Neural progenitor cell (in vitro differentiated cells): ENCODE measurements around the gene FSTL5. TPM values are rescaled to one million over a fixed set of nuclear protein-coding genes. Genes with fewer than 3 reads are reported as not detected.

Experiments
- DNase-seq: peaks from one replicate; pipeline ENCODE4 v3.0.0-alpha.2; 2016; ENCODE audit warnings: low spot score
- H2AFZ ChIP-seq: fragments of 200-600 bp; sonication (generic); replicated peaks from 2 replicates; pipeline ENCODE4 v1.6.1; 2016; ENCODE audit warnings: antibody characterized with exemption
- H3F3A ChIP-seq: fragments of 200-600 bp; sonication (generic); 2 replicates; pipeline ENCODE4 v1.6.1; 2016; ENCODE audit warnings: antibody characterized with exemption, low read depth
- H3K27ac ChIP-seq: fragments of 200-600 bp; sonication (generic); 2 replicates; pipeline ENCODE4 v1.5.1; 2016; ENCODE audit warnings: mild to moderate bottlenecking
- H3K27me3 ChIP-seq: fragments of 200-600 bp; sonication (generic); 2 replicates; pipeline ENCODE4 v1.6.1; 2016; ENCODE audit warnings: mild to moderate bottlenecking, moderate library complexity
- H3K36me3 ChIP-seq: fragments of 200-600 bp; sonication (generic); 2 replicates; pipeline ENCODE4 v1.5.1; 2016
- H3K4me1 ChIP-seq: fragments of 200-600 bp; sonication (generic); 2 replicates; pipeline ENCODE4 v1.6.1; 2016; ENCODE audit warnings: mixed run types
- H3K4me2 ChIP-seq: fragments of 200-600 bp; sonication (generic); 2 replicates; pipeline ENCODE4 v1.6.1; 2016
- H3K4me3 ChIP-seq: fragments of 200-600 bp; sonication (generic); 2 replicates; pipeline ENCODE4 v1.5.1; 2016
- H3K79me2 ChIP-seq: fragments of 200-600 bp; sonication (generic); 2 replicates; pipeline ENCODE4 v1.6.1; 2016; ENCODE audit warnings: low read depth
- H3K9ac ChIP-seq: fragments of 200-600 bp; sonication (generic); 2 replicates; pipeline ENCODE4 v1.6.1; 2016
- H3K9me3 ChIP-seq: fragments of 200-600 bp; sonication (generic); 2 replicates; pipeline ENCODE4 v1.5.1; 2016; ENCODE audit warnings: low read depth
- H4K20me1 ChIP-seq: fragments of 200-600 bp; sonication (generic); 2 replicates; pipeline ENCODE4 v1.6.1; 2016; ENCODE audit warnings: low read depth
- H3K27ac Mint-ChIP-seq: 3 replicates; pipeline ENCODE4 v1.8.0; 2021; ENCODE audit warnings: mixed read lengths
- H3K27me3 Mint-ChIP-seq: 2 replicates; pipeline ENCODE4 v1.8.0; 2022; ENCODE audit warnings: low read depth, mild to moderate bottlenecking, inconsistent platforms, moderate library complexity, mixed read lengths; ENCODE audit not compliant: insufficient read depth
- H3K36me3 Mint-ChIP-seq: 3 replicates; pipeline ENCODE4 v1.8.0; 2021; ENCODE audit warnings: mixed read lengths
- H3K4me1 Mint-ChIP-seq: 3 replicates; pipeline ENCODE4 v1.8.0; 2021; ENCODE audit warnings: mixed read lengths
- H3K4me3 Mint-ChIP-seq: 3 replicates; pipeline ENCODE4 v1.8.0; 2021; ENCODE audit warnings: mild to moderate bottlenecking, moderate library complexity, mixed read lengths
- H3K9me3 Mint-ChIP-seq: 3 replicates; pipeline ENCODE4 v1.8.0; 2020; ENCODE audit warnings: mixed read lengths
- CTCF ChIP-seq: fragments of 200-600 bp; sonication (generic); IDR thresholded peaks from 2 replicates; pipeline ENCODE4 v1.5.1; 2017; ENCODE audit warnings: antibody characterized with exemption, mild to moderate bottlenecking
- EZH2 ChIP-seq: fragments of 200-600 bp; sonication (generic); IDR thresholded peaks from 2 replicates; pipeline ENCODE4 v1.6.1; 2017; ENCODE audit warnings: antibody characterized with exemption, mild to moderate bottlenecking, moderate library complexity
- EZH2phosphoT487 ChIP-seq: fragments of 200-600 bp; sonication (generic); IDR thresholded peaks from 2 replicates; pipeline ENCODE4 v1.6.1; 2017; ENCODE audit warnings: antibody characterized with exemption
- total RNA-seq: library from RNA; depleted of rRNA; stranded (reverse); fragments of >200 nt; gene quantifications from 2 replicates; pipeline ENCODE4 v1.2.3, GENCODE V29; 2015; ENCODE audit warnings: low replicate concordance

FSTL5 gene
- total RNA-seq, 1 donor from 2014 or later = not detected

DNA sequence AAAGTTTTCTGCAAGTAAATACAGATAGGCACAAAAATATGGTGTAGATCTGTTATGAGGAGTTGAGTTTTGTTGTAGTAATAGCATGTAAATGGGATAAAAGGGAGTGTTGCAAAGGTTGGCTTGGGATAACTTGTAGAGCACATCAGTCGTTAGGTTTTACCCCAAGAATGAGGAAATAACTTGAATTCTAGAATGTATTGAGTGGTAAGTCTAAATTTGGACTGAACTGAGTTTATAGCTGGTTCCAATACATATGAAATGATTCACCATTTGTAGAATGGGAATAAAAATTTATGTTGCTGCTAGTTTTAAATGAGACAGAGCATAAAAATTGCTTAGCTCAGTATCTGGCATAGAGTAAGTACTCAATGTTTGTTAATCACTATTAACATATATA, 719.2 kb downstream of the FSTL5 start:
- H3F3A ChIP-seq = no peaks in the 10 kb centered on the region
- no peak overlapping the region for H3K27ac ChIP-seq
- H3K27me3 ChIP-seq = no peaks in the 10 kb centered on the region
- Mint-ChIP-seq H3K9me3 (no peaks in the 10 kb centered on the region), H3K36me3 (no peaks in the 10 kb centered on the region), H3K27me3 (no peaks in the 10 kb centered on the region), H3K4me1 (no peaks in the 10 kb centered on the region), H3K27ac (no peak overlapping the region), H3K4me3 (no peak overlapping the region)
- H3K79me2 ChIP-seq = no peaks in the 10 kb centered on the region
- H3K36me3 ChIP-seq = no peaks in the 10 kb centered on the region
- H3K9me3 ChIP-seq = no peaks in the 10 kb centered on the region
- no peak overlapping the region for H3K4me2 ChIP-seq
- H3K9ac ChIP-seq = no peak overlapping the region
- H3K4me3 ChIP-seq = no peak overlapping the region
- no peak overlapping the region for H2AFZ ChIP-seq
- H4K20me1 ChIP-seq = no peaks in the 10 kb centered on the region
- H3K4me1 ChIP-seq = no peaks in the 10 kb centered on the region
- TF ChIP-seq EZH2 (no peak), EZH2phosphoT487 (no peak), CTCF (no peak)
- no peak for DNase-seq

DNA sequence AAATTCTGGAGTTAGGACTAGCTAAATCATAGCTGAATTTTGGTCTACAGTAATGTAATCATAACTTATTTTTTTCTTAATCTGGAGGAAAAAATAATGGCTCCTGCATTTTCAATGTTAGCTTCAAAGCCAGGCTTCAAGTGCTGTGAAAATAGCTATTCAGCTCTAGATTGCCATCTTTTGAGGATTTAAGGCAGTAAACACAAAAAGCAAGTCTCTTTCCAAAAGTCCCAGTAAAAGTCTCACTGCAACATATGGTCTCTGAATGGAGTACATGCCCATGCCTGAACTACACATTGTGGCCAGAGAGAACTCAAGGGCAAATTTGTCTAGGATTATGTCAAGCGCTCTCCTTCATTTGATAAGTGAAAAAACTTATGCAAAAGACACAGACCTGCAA, 720.9 kb downstream of the FSTL5 start:
- Histone ChIP-seq H3K9ac (no peak overlapping the region), H3K27me3 (no peaks in the 10 kb centered on the region)
- DNase-seq = no peak

GRCh38 chr4:161438096-161438495, 725.7 kb downstream of the FSTL5 start:
- Mint-ChIP-seq H3K9me3 (peaks cover 5% of the 10 kb centered on the region), H3K36me3 (no peaks in the 10 kb centered on the region), H3K27ac (no peak overlapping the region), H3K27me3 (no peaks in the 10 kb centered on the region), H3K4me3 (no peak overlapping the region), H3K4me1 (no peaks in the 10 kb centered on the region)
- H3K4me2 ChIP-seq = no peak overlapping the region
- TF ChIP-seq EZH2phosphoT487 = no peak
- no peak for TF ChIP-seq CTCF
- TF ChIP-seq EZH2 = no peak
- H4K20me1 ChIP-seq = no peaks in the 10 kb centered on the region
- H2AFZ ChIP-seq = peak overlapping the region; percentile 31
- H3K36me3 ChIP-seq = no peaks in the 10 kb centered on the region
- no peaks in the 10 kb centered on the region for H3F3A ChIP-seq
- H3K4me3 ChIP-seq = no peak overlapping the region
- no peaks in the 10 kb centered on the region for H3K27me3 ChIP-seq
- no peak overlapping the region for H3K9ac ChIP-seq
- no peak overlapping the region for H3K27ac ChIP-seq
- no peaks in the 10 kb centered on the region for H3K79me2 ChIP-seq
- H3K4me1 ChIP-seq = no peaks in the 10 kb centered on the region
- DNase-seq = no peak
- H3K9me3 ChIP-seq = no peaks in the 10 kb centered on the region

More for the DNA sequence above, 720.9 kb downstream of the FSTL5 start:
- Histone ChIP-seq H3K79me2 (no peaks in the 10 kb centered on the region), H3K4me3 (no peak overlapping the region), H3K9me3 (no peaks in the 10 kb centered on the region), H3F3A (no peaks in the 10 kb centered on the region), H4K20me1 (no peaks in the 10 kb centered on the region), H2AFZ (no peak overlapping the region), H3K4me1 (no peaks in the 10 kb centered on the region), H3K36me3 (no peaks in the 10 kb centered on the region), H3K4me2 (no peak overlapping the region), H3K27ac (no peak overlapping the region)
- Mint-ChIP-seq H3K4me1 (no peaks in the 10 kb centered on the region), H3K27ac (no peak overlapping the region), H3K36me3 (no peaks in the 10 kb centered on the region), H3K27me3 (no peaks in the 10 kb centered on the region), H3K4me3 (no peak overlapping the region), H3K9me3 (no peaks in the 10 kb centered on the region)
- no peak for TF ChIP-seq CTCF
- TF ChIP-seq EZH2 = no peak
- TF ChIP-seq EZH2phosphoT487 = no peak
